Large intestine (tissue), 3 donors: ENCODE results near the gene LAMA5. TPM values are rescaled to one million over a fixed set of nuclear protein-coding genes. Genes with fewer than 3 reads are reported as not detected.

Experiments
- DNase-seq, 2 donors: peaks; one replicate each; pipeline versions ENCODE4 v3.0.0 to v3.0.0-alpha.2; 2013
- H3K27ac ChIP-seq: one replicate; pipeline ENCODE4 v1.5.1; 2013; ENCODE audit warnings: low read length
- H3K27me3 ChIP-seq: 2 replicates; pipeline ENCODE4 v1.6.1; 2013; ENCODE audit warnings: low read length; ENCODE audit not compliant: control insufficient read depth, insufficient read depth
- H3K36me3 ChIP-seq: 2 replicates; pipeline ENCODE4 v1.6.1; 2013; ENCODE audit warnings: low read length; ENCODE audit not compliant: control insufficient read depth, insufficient read depth
- H3K4me1 ChIP-seq: one replicate; pipeline ENCODE4 v1.6.1; 2013; ENCODE audit warnings: low read length; ENCODE audit not compliant: control insufficient read depth, insufficient read depth
- H3K4me3 ChIP-seq: one replicate; pipeline ENCODE4 v1.5.1; 2013; ENCODE audit warnings: low read length
- H3K9me3 ChIP-seq: one replicate; pipeline ENCODE4 v1.6.1; 2013; ENCODE audit warnings: mild to moderate bottlenecking, low read depth, low read length, moderate library complexity; ENCODE audit not compliant: control insufficient read depth
- WGBS: methylation state at CpG from one replicate; pipeline ENCODE4 v1.1.5; 2013; ENCODE audit warnings: low lambda C conversion rate; ENCODE audit not compliant: insufficient coverage; 5-methylcytosine and 5-hydroxymethylcytosine counted together
- polyA plus RNA-seq: library from polyadenylated mRNA; unstranded; fragments of 120-200 nt; gene quantifications from one replicate; pipeline ENCODE4 v1.2.1, GENCODE V29; 2013

LAMA5 gene
- polyA plus RNA-seq, 1 donor, result 92.1 TPM

DNA sequence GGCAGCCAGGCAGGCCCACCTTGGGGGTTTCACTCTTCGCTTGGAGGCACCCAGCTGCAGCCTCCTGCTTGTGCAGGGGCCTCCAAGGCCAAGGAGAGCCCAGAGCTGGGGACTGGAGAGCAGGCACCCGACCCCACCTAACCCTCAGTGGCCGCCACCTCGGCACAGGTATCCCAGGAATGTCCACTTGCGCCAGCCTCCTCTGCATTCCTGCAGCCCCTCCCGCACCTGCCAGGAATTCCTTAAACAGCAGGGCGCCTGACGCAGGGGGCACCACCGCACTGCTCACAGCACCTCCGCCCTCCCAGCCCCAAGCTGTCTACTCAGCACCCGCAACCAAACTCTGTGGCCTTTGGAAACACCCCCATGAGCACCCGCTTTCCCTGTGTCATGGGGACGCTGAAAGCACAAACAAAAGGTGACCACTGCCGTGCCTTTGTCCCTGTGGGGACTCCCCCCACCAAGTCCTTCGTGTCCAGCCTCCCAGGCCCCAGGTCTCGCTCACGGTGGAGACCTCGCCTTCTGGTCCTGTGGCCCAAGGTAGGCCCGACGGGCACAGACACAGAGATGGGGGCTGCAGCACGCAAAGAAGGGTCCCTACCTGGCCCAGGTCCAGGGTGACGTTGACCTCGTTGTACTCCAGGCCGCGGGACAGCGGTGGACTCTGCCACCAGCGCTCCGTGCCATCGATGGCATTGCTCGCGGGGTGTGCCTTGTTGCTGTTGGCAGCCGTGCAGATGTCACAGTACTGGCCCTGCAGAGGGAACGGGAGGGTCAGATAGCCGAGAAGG is 5.1 kb downstream of the LAMA5 start:
- Histone ChIP-seq H3K36me3 (peaks cover 11% of the 10 kb centered on the region), H3K9me3 (no peaks in the 10 kb centered on the region), H3K4me3 (no peak overlapping the region), H3K27ac (no peak overlapping the region), H3K27me3 (peaks cover 3% of the 10 kb centered on the region), H3K4me1 (peaks cover 50% of the 10 kb centered on the region)
- no peak for DNase-seq
- no CpG with 5 or more reads among the region's 34 CpGs for WGBS

DNA sequence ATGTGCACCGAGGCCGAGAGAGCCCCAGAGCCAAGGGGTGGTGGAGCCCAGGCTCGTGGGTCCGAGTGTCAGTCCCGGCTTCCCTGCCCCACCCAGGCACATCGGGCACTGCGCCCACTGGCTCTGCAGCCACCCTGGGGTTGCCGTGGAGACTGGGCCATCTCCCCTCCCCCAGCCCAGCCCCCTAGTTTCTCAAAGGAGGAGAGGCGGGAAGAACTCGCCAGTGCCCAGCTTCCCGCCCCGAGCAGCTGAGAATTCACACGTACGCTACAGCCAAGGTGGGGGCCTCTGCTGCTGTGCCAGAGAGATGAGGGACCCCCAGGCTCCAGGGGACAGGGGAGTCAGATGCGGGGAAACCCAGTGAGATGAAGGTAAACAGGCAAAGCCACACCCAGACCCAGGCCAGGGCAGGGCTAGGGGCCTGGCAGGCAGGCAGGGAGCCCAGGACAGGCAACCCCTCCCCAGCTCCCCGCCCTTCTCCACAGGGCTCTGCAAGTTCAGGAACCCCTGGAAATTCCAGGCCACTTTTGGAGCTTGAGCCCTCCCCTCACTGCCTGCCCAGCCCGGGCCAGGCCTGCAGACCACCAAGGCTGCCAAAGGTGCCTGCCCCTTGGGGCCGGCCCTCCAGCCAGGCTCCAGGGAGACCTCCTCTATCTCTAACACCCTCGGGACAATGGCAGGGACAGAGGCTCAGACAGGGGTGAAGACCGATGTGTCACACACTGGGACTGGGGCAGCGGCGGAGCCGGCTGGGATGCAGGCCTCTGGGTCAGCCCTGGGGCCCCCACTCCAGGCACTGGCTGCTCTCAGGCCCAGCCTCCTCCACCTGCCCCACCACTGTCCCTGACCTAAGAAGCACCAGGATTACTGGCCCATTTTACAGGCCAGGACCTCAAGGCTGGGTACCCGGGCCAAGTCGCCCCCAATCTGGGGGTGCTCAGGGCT is 6.0 kb downstream of the LAMA5 start:
- Histone ChIP-seq H3K9me3 (no peaks in the 10 kb centered on the region), H3K27me3 (peaks cover 3% of the 10 kb centered on the region), H3K36me3 (peaks cover 11% of the 10 kb centered on the region), H3K4me3 (no peak overlapping the region), H3K27ac (no peak overlapping the region), H3K4me1 (peaks cover 54% of the 10 kb centered on the region)
- no peak for DNase-seq
- WGBS, result no CpG with 5 or more reads among the region's 25 CpGs

DNA sequence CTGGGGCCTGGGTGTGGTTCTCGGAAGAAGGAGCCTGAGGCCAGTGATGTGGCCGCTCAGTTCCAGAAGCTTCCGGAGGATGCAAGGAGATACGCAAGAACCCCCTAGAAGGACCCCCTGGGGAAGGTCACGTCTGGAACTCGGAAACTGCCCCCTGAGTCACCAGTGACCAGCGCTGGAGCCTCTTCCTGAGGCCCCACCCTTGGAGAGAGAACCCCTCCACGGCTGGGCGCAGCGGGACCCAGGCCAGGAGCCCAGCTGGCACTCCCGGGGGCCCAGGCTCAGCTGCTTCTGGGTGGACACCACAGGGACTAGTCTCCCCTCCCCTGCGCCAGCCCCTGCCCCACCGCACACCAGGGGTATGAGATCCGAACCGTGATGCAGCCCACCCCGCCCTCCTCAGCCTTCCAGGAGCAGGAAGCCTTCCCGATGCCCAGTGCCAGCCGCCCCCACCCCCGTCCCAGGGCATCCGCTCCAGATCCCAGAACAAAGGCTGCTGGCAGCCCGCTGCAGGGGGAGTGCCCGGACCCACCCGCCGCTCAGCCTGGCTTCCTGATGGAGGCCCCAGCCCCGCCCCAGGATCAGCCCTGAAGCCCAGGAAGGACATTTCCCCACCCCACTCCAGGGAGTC is 7.5 kb downstream of the LAMA5 start:
- H3K4me1 ChIP-seq, result peaks cover 55% of the 10 kb centered on the region
- no peaks in the 10 kb centered on the region for H3K9me3 ChIP-seq
- no peaks in the 10 kb centered on the region for H3K27me3 ChIP-seq
- H3K36me3 ChIP-seq, result peaks cover 11% of the 10 kb centered on the region
- no peak overlapping the region for H3K4me3 ChIP-seq
- H3K27ac ChIP-seq, result peak overlapping the region; percentile 29
- WGBS, result no CpG with 5 or more reads among the region's 25 CpGs
- no peak for DNase-seq

DNA sequence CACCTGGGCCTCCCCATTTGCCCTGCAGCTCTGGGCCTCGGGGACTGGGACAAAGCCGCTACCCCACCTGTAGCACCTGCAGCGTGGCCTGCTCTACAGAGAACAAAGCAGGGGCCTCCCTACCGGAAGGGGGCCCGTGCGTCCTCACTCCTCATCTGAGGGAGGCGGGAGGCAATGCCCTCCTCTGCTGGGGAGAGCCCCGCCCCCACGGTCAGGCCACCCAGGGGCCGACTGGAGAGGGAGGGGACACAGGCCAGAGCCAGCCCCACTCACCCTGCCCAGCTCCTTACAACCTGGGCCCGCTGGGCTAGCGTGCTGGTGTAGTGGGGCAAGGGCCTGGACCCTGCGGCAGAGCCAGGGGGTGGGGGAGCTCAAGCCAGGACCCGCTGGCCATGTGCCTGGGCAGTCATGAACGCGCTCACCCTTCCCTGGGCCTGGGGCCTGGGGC is 8.0 kb downstream of the LAMA5 start:
- Histone ChIP-seq H3K4me3 (no peak overlapping the region), H3K27me3 (no peaks in the 10 kb centered on the region), H3K36me3 (peaks cover 11% of the 10 kb centered on the region), H3K27ac (no peak overlapping the region), H3K9me3 (no peaks in the 10 kb centered on the region), H3K4me1 (peaks cover 51% of the 10 kb centered on the region)
- no peak for DNase-seq
- WGBS, result no CpG with 5 or more reads among the region's 16 CpGs

DNA sequence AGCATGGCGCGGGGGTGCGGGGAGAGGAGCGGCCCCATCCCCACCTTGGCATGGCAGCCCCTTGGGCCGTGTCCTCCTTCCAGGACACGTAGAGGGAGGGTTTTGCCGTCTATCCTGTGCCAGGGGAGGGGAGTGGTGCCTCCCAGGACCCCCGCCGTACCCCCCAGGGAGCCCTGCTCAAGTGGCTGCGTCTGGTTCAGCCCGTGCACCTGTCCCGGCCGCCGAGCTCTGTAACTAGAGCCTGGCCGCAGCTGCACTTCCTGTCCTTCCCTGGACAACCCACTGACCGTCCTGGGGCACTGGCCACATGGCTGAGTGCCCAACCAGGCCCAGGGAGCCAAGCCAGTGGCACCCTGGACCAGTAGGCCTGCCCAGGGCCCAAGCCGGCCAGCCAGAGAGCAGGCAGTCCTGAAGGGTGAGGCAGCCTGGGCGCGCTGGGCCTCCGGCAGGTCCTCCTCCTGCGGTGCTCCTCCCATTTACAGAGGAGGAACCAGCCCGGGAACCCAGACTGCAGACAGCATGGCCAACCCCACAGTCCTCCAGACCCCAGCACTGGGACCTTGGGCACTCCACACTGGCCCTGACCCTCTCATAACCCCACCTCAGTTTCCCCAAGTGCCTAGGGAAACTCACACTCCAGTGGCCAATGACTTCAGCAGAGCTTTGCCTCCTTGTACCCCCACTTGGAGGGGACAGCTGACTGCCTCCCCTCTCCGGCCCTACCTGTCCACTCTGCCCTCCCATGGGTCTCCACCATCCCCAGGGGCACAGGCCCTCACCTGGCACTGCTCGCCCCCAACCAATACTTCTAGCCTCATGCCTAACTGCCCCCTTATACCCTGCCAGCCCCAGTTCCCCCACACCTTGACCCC is 8.7 kb downstream of the LAMA5 start:
- H3K4me1 ChIP-seq, result peaks cover 48% of the 10 kb centered on the region
- no CpG with 5 or more reads among the region's 24 CpGs for WGBS
- no peak for DNase-seq
- H3K4me3 ChIP-seq, result no peak overlapping the region
- peaks cover 11% of the 10 kb centered on the region for H3K36me3 ChIP-seq
- H3K27me3 ChIP-seq, result no peaks in the 10 kb centered on the region
- H3K27ac ChIP-seq, result no peak overlapping the region
- H3K9me3 ChIP-seq, result no peaks in the 10 kb centered on the region

DNA sequence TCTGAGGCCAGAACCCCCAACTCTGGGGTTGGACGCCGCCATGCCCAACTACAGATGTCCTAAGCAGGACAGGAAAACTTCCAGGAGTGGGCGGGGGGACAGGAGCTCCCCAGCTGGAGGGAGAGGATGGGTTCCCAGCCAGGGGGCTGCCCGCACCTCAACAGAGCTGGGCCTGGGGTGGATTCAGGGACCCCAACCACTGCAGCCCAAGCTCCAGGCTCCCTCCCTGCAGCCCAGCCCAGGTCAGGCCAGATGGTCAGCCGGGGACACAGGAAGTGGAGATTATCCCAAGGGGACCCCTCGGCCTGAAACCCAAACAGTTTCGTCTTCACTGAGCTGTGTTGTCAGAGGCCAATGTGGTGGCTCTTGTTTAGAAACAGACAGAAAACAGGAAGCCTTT is 9.4 kb downstream of the LAMA5 start:
- Histone ChIP-seq H3K27ac (no peak overlapping the region), H3K27me3 (no peaks in the 10 kb centered on the region), H3K4me1 (peaks cover 43% of the 10 kb centered on the region), H3K4me3 (no peak overlapping the region), H3K36me3 (peaks cover 14% of the 10 kb centered on the region), H3K9me3 (no peaks in the 10 kb centered on the region)
- WGBS, result no CpG with 5 or more reads among the region's 7 CpGs
- DNase-seq, result no peak

DNA sequence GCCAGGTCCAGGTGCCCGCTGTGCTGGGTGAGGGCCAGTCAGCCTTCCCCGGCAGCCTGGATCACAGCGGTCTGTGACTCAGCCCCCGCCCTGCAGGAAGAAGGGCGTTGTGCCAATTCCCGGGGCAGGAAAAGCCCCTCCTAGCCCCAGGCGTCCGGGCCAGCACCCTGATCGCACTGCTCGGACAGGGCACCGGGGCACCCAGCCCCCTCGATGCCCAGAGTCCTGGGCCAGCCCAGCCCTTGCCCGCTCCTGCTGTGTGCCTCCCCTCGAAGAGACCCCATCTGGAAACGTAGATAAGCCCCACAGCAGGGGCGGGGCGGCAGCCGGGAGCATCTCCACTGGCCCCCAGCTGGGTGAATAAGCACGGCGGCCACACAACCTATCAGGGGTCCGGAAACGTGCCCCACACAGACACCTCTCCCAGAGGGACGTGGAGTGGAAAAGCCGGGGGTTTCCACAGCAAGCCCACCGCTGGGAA is 9.9 kb downstream of the LAMA5 start:
- no peaks in the 10 kb centered on the region for H3K27me3 ChIP-seq
- H3K9me3 ChIP-seq, result no peaks in the 10 kb centered on the region
- peaks cover 15% of the 10 kb centered on the region for H3K36me3 ChIP-seq
- WGBS, result no CpG with 5 or more reads among the region's 25 CpGs
- peaks cover 41% of the 10 kb centered on the region for H3K4me1 ChIP-seq
- DNase-seq, result no peak
- no peak overlapping the region for H3K4me3 ChIP-seq
- peak overlapping the region; percentile 56 for H3K27ac ChIP-seq

DNA sequence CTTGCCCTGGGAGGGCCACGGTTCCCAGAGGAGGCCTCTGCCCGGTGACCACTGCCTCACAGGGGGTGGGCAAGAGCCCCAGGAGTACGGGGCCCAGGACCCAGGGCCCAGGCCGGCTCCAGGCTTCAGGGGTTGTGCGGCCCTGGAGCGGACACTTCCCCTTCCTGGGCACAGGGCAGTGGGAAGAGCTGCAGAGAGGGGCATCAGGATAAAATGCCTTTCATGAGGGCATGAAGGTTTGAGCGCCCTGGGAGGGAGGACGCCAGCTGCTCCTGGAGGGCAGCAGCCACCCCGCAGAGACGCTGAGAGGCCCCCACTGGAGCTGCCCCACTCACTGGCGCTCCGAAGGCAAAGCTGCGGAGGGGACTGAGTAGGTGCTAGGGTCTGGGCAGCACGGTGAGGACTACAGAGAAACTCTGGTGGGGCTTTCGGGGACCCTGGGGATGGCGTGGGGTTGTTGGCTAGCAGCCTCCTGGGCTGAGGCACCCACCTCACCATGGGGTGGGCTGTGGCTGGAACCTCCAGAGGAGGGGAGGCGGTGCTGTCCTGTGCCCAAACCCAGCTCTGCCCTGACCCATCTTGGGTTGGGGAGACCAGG is 10.4 kb downstream of the LAMA5 start:
- Histone ChIP-seq H3K27ac (peak overlapping the region; percentile 56), H3K4me3 (no peak overlapping the region), H3K4me1 (peaks cover 41% of the 10 kb centered on the region), H3K27me3 (no peaks in the 10 kb centered on the region), H3K9me3 (no peaks in the 10 kb centered on the region), H3K36me3 (peaks cover 15% of the 10 kb centered on the region)
- no peak for DNase-seq
- WGBS, result no CpG with 5 or more reads among the region's 17 CpGs

DNA sequence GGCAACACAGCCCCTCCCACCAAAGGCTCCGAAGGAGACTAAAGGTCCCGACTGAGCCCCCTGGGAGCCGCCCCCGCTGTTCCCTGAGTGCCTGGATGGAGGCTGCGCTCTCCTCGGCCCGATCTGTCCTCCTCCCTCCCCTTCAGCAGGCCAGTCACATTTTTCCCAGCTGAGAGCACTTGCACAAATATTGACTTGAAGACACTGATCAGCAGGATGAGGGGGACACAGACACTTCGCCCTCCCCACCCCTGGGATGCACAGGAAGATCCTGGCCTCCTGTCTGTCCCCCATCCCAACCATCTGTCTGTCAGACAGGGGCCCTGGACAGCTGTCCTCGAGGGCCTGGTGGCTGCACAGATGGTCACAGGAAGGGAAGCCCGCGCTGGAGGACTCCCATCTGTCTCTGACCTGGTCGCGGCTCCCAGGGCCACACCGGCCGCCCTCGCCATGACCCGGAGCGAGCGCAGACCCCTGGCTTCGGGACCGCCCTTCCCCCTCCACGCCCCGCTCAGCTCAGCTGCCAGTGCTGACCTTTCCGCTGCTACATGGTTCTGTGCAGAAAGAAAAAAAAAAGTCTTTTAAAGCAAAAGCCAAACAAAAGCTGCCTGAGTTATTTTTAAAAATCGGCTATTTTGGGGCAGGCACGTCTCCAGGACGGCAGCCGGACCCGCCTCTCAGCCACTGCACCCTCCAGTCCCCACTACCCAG is 11.1 kb downstream of the LAMA5 start:
- no CpG with 5 or more reads among the region's 29 CpGs for WGBS
- no peak overlapping the region for H3K4me3 ChIP-seq
- H3K4me1 ChIP-seq, result peaks cover 37% of the 10 kb centered on the region
- DNase-seq, result peak in 1 of 2 donors; percentile 50
- H3K27me3 ChIP-seq, result no peaks in the 10 kb centered on the region
- peaks cover 18% of the 10 kb centered on the region for H3K36me3 ChIP-seq
- H3K9me3 ChIP-seq, result no peaks in the 10 kb centered on the region
- H3K27ac ChIP-seq, result peak overlapping the region; percentile 56
